Sigmoid colon (tissue), 4 donors: Measurements from ENCODE around the gene ZNF496.

Experiments used
- CTCF ChIP-seq, 4 experiments: fragments of 450-650 bp in 3 of 4; fragments of 200-600 bp in 1 of 4; IDR thresholded peaks; one replicate each; pipeline ENCODE4 v1.5.1; 2016 to 2019; ENCODE audit warnings: antibody characterized with exemption in 4 of 4, mild to moderate bottlenecking in 3 of 4, moderate library complexity in 2 of 4
- EP300 ChIP-seq, 4 donors: sonication (generic); formaldehyde crosslinking; IDR thresholded peaks; one replicate each; pipeline ENCODE4 v1.6.1; 2017; ENCODE audit warnings: antibody characterized with exemption in 4 of 4
- POLR2A ChIP-seq, 2 donors: fragments of 450-650 bp; IDR thresholded peaks; one replicate each; pipeline ENCODE4 v1.6.1; 2016; ENCODE audit warnings: antibody characterized with exemption in 2 of 2, mild to moderate bottlenecking in 2 of 2, moderate library complexity in 2 of 2
- POLR2AphosphoS5 ChIP-seq, 4 donors: sonication (generic); formaldehyde crosslinking; IDR thresholded peaks; one replicate each; pipeline ENCODE4 v1.6.1; 2017; ENCODE audit warnings: antibody characterized with exemption in 4 of 4

DNA sequence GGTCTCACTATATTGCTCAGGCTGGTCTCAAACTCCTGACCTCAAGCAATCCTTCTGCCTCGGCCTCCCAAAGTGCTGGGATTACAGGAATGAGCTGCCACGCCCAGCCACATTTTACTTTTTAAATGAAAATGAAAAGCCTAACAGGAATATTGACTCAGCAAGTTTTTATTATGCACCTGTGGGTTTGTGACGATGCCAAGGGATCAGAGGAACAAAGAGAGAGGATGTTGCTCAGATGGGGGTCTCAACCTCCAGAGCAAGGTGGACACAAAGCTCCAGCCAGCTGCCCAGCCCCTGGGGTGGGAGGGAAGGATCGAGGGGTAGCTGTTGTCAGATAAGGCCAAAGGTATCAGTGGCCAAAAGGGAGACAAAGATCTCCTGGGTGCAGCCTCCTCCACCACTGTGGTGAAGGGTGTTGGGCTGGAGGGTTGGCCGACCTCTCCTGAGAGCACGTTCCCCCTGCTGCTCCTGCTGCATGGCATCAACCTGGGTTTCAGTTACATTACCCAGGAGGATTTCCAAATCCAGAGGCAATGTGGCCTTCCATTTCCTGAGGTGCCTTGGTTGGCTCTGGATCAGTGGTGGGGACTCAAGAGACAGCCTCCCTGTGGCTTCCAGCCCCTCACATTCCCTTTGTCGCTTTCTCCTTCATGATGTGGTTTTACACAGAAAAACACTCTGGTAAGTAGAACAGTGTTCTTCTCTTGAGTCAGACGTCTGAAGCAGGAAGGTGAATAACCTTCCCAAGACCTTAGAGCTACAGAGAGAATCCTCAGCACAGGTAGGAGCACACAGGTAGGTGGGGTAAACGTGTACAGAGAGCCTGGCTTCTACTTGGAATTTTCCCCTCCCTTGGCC is 34.2 kb downstream of the ZNF496 start:
- TF ChIP-seq POLR2AphosphoS5 (IDR thresholded peaks at IDR 0.05) (no peak), CTCF (IDR thresholded peaks at IDR 0.05) (no peak), EP300 (IDR thresholded peaks at IDR 0.05) (no peak), POLR2A (IDR thresholded peaks at IDR 0.05) (no peak)
